GM21786 (cell line): Measurements from ENCODE around the gene VPS13A.
"Not testable (repeated sequence)": the region's sequence is repeated elsewhere in the genome, so short reads cannot be mapped to it uniquely, and the experiment has no call there.

ENCODE experiments used
- ATAC-seq: cut with Tn5 transposase; IDR thresholded peaks from one replicate; pipeline ENCODE4 v1.9.1; 2021; ENCODE audit not compliant: unreplicated experiment

Gene VPS13A

DNA sequence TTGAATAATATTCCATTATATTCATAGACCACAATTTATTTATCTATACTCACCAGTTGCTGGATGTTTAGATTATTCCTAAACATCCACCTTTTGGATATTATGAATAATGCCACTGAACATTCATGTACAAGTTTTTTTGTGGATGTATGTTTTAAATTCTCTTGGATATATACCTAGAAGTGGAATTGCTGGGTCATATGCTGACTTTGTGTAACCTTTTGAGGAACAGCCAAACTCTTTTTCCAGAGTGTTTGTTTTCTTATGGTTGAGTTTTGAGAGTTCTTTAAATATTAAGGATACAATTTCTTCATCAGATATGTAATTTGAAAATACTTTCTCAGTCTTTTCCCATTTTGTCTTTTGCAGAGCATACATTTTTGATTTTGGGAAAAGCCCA lies 2.7 kb downstream of the VPS13A start:
- no peak for ATAC-seq

GRCh38 chr9:77183581-77183980 lies 6.2 kb downstream of the VPS13A start:
- ATAC-seq = no peak

- ATAC-seq = no peak
Observed at GRCh38 chr9:77188242-77188641, 10.9 kb downstream of the VPS13A start.

- no peak for ATAC-seq
Observed at GRCh38 chr9:77194423-77194822, 17.1 kb downstream of the VPS13A start.

- ATAC-seq = no peak
Observed at GRCh38 chr9:77210116-77210515, 32.8 kb downstream of the VPS13A start.

DNA sequence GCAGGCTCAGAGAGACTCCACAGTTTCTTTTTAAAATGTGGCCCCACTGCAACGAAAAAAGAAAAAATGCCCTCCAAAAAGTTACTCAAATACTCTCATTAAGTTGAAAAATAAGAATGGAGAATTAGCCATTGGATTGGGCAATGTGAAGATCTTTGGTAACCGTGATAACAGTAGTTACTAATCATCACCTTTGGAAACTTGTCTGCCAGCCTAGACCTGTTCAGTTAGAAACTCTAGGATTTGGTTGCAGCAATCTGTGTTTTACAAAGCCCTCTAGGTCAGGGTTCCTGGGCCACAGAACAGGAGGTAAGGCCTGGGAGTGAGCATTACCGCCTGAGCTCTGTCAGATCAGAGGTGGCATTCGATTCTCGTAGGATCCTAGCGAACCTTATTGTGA lies 34.2 kb downstream of the VPS13A start:
- ATAC-seq = no peak

DNA sequence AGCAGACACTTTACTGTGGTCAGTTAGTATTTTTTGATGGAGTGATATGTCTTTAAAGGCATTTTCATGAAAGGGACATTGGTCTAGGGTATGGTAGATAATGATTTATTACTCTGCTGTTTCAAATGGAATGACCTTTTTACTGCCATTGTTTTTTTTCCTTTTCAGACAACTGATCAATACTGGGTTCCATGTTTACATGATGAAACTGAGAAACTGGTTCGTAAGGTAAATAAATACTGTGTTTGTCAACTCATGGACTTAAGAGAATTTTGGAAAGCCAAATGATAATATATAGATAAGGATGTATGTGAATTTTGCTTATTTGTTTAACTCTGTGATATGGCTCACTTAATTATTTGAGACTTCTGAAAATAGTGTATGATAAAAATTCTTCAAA lies 35.5 kb downstream of the VPS13A start:
- no peak for ATAC-seq

GRCh38 chr9:77215874-77216273 lies 38.5 kb downstream of the VPS13A start:
- no peak for ATAC-seq

- ATAC-seq = no peak
Observed at GRCh38 chr9:77218612-77219011, 41.3 kb downstream of the VPS13A start.

- no peak for ATAC-seq
Observed at GRCh38 chr9:77221431-77221830, 44.1 kb downstream of the VPS13A start.

DNA sequence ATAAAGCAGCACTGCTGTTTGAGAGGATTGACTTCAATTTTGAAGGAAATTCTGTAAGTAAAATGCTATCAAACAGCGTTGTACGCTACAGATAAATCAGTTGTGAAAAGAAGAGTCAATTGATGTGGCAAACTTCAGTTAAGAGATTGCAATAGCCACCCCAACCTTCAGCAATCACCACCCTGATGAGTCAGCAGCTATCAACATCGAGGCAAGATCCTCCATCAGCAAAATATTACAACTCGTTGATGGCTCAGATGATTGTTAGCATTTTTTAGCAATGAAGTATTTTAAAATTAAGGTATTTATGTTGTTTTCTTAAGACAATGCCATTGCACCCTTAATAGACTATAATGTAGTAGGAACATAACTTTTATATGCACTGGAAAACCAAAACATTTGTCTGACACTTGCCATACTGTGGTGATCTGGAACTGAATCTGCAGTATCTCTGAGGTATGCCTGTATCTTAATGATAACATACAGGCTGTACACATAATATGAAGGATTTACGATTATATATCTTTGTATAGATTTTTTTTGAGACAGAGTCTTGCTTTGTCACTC lies 47.5 kb downstream of the VPS13A start:
- ATAC-seq = no peak

GRCh38 chr9:77236693-77237092 lies 59.4 kb downstream of the VPS13A start:
- no peak for ATAC-seq

DNA sequence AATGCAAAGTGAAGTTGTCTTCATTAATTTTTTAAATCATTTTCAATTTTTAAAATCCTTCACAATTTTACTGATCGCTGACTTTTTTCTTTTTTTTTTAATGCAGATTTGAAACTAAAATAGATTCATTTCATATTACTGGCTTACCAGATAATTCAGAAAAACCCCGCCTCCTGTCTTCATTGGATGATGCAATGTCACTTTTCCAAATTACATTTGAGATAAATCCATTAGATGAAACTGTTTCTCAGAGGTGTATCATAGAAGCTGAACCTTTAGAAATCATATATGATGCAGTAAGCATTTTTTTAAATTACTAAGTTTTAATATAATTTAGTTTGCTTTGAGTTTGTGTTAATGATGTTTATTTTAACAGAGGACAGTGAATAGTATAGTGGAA lies 60.6 kb downstream of the VPS13A start:
- no peak for ATAC-seq

- no peak for ATAC-seq
Observed at GRCh38 chr9:77251050-77251449, 73.7 kb downstream of the VPS13A start.

- ATAC-seq = no peak
Observed at GRCh38 chr9:77257275-77257674, 79.9 kb downstream of the VPS13A start.

- ATAC-seq = no peak
Observed at GRCh38 chr9:77261605-77262004, 84.3 kb downstream of the VPS13A start.

GRCh38 chr9:77267762-77268161 lies 90.4 kb downstream of the VPS13A start:
- not testable (repeated sequence) for ATAC-seq

DNA sequence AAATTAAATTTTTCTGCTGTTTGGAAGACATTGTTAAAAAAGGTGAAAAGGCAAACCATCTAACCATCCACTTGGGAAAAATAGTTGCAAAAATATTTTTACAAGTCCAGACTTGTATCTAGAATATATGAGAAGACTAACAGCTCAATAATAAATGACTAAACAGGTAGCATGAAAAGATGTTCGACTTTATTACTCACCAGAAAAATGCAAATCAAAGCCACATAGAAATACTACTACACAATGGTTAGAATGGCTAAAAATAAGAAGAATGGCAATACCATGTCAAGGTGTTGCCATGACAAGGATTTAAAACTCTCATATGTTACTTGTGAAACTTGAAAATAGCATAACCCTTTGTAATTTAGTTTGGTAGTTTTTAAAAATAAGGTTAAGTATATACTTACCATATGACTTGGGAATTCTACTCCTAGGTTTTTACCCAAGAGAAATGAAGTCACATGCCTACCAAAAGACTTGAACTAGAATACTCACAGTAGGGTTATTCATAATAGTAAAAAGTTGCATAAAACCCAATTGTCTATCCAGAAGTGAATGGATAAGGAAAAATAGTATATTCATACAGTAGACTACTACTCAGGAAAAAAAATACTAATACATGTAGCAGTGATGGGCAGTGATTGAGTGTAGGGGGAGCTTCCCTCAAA lies 93.8 kb downstream of the VPS13A start:
- no peak for ATAC-seq

DNA sequence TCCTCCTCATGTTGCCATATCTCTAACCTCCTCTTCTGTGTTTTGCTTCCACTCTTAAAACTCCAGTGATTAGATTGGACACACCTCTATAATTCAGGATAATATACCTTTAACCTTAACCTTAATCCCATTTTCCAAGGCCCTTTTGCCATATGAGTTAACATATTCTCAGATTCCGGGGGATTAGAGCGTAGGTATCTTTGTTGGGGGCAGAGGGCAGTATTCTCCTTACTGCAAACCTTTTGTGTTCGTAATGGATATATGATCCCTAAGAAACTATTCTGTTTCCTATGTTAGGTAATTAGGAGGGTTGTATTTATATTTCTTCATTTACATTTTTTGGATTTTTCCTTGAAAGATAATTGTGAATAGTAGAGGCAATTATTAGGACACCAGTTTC lies 99.5 kb downstream of the VPS13A start:
- no peak for ATAC-seq

- no peak for ATAC-seq
Observed at GRCh38 chr9:77277719-77278118, 100.4 kb downstream of the VPS13A start.

- no peak for ATAC-seq
Observed at GRCh38 chr9:77283991-77284390, 106.7 kb downstream of the VPS13A start.

- no peak for ATAC-seq
Observed at GRCh38 chr9:77284616-77285015, 107.3 kb downstream of the VPS13A start.

GRCh38 chr9:77290373-77290772 lies 113.0 kb downstream of the VPS13A start:
- no peak for ATAC-seq
